ENCODE data around the gene REEP5.
"Not testable (repeated sequence)": the region's sequence is repeated elsewhere in the genome, so short reads cannot be mapped to it uniquely, and the experiment has no call there.

REEP5 gene

DNA sequence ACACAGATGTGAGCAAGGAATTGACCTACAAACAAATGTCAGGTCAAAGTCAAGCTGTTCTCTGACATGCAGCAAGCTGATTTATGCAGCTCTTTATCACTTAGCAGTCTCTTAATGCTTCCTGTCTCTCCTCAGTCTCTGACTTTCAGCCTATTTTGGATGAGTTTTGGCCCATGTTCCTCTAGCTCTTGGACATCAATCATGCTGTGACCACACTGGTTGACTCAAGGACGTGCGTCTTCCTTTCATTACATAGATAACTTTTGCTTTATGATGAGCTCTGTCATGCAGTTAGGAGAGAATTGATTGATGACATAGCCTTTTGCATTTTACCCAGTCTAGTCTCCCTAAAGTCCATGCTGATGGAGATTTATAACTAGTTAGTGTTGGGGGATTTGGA lies 9.4 kb upstream of the REEP5 start:
- DNase-seq, result no peak

DNA sequence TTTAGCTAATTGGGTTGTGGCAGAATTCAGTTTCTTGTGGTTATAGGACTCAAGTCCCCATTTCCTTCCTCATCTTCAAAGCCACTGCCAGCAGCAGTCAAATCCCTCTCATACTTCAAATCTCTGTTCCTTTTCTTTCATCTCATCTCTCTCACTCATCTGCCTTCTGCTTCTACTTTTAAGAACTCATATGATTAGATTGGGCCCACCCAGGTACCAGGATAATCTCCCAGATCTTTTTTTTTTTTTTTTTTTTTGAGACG lies 8.0 kb upstream of the REEP5 start:
- DNase-seq, result no peak

DNA sequence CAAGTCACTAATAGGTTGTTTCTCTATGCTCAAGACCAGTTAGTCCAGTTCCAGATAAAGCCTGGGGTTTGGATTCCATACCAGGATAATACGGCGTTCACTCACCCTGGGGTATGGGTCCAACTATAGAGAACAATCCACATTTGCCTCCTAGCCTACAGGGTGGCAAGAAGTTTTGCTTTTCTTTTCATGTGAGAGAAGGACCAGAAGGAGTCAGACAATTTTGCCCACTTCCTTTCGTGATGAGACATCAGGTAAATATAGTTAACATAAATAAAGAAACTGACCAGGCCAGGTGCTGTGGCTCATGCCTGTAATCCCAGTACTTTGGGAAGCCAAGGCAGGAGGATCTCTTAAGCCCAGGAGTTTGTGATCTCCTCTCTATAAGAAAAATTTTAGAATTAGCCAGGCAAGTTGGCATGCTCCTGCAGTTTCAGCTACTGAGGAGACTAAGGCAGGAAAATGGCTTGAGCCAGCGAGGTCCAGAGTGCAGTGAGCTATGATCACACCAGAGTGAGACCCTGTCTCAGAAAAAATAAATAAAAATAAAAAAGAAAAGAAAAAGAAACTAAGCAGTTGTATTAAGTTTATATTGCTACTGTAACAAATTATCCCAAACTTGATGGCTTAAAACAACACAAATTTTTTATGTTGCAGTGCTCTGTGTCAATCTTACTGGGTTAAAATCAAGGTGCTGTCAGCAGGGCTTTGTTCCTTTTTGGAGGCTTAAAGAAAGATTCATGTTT lies 7.5 kb upstream of the REEP5 start:
- DNase-seq, result no peak

DNA sequence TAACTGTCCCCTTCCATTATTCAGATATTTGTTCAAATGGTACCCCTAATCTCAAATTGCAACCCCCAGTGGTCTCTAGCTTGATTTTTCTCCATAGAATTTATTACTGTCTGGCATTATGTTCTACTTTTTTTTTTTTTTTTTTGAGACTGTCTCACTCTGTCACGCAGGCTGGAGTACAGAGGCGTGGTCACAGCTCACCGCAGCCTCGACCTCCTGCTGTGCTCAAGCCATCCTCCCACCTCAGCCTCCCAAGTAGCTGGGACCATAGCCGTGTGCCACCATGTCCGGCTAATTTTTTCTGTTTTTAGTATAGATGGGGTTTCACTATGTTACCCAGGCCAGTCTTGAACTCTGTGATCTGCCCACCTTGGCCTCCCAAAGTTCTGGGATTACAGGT lies 2.0 kb upstream of the REEP5 start:
- DNase-seq, result no peak

DNA sequence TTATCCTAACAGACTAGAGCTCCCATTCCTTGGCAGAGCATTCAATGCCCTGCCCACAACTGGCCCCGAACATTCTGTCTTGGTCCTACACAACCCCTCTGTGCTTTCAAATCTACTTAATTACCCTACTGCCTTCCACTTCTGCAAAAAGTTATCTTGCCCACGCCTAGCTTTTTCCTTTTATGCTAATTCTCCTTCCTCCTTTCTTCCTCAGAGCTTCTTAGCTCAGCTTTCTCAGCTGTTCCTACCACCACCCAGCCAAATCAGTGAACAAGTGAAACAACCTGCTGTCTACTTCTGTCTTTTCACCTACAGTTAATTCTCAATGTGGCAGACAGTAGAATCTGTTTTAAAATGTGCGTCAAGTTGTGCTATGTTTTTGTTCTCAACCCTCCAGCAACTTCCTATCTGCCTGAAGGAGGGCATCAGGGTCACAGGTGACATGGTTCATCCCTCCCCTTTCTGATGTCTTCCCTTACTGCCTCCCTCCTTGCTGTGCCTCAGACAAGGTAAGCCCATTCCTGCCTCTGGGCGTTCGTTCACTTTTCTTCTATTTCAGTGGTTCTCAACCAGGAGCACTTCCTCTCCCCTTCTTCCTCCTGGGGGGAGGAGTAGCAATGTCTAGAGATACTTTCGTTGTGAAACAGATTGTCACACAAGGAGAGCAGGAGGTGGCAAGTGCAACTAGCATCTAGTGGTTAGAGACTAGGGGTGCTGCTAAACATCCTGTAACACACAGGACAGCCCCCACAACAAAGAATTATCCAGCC lies 1.3 kb upstream of the REEP5 start:
- no peak for DNase-seq

DNA sequence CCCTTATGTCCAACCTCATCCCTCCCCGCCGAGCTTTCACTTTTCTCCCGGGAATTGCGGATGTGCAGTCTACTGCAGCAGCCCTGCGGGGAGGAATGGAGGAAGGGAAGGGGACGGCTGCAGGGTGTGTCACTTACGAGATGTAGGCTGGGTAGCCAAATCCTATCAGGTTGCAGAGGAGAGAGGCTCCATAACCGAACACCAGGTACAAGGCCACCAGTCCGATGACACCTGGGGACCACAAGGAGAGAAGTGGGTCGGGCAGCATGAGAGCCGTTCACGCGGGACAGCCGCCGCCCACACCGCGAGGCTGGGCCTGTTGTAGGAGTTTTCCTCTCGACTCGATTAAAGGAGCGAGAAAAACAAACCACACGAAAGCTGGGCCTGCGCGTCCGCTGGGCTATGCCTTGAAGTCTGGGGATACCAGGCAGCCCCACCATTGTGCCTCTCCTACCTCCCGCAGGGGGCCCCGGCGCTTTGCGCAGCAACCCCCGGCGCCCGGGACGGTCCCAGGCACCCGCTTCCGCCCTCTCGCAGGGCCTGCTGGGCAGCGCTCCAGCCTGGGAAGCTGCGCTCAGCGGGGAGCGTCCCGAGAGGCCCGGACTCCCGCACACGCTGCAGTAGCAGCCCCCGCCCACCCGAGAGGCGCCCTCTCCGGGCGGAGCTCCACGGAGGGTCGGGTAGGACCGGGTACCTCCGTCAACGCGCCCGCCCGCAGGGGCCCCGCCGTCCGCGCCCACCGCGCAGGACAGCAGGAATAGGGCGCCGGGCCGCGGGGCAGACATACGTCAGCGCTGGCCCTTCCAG lies 798 bp downstream of the REEP5 start:
- DNase-seq, result peak; percentile 80

DNA sequence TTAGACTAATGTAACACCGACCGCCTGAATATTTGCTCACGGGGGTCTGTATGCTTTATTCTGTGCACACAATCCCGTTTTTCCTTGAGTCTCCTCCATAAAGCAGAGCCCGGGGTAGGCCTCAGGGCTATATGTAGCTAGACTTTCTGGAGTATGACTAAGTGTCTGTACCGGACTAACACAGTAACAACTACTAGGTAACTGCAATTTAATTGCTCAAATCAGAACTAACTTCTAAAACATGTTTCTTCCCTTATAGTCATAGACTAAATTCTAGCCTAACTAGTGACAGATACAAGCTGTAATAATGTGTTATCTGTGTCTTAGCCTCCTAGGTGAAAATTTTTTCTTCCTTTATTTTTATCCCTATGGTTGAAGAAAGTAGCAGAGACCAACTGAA lies 2.1 kb downstream of the REEP5 start:
- no peak for DNase-seq

DNA sequence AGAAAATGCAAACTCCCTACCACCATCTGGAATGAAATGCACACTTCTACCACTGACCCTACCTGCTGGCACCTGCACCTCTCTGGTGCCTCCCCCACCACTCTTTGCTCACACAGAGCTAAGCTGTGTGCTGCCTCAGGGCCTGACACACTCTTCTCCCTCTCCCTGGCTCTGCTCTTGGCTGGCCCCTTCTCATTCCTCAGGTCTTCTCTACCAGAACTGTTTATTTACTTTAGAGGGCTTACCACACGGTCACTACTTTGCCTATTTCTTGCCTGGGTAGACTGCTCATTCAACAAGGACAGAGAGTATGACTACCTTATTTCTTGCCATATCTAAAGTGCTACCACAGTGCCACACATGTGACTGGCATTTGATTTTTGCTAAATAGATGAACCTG lies 3.3 kb downstream of the REEP5 start:
- peak; percentile 24 for DNase-seq

DNA sequence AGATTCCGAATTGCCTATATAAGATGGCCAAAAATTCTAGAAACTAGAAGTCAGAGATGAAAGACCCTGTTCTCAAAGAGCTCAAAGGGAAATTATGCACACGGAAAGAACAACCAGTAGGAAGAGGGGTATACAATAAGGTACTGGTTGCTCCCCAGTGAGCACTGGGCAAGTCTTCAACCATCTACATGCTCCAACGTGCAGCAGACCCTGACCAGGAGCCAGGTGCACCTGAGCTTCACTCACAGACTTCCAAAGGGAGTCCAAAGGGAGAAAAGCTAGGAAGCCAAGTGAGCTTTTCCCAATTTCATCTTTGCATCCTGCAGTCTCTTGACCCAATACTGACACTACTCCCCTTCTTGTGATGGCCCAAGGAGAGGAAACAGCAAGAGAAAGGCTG lies 3.9 kb downstream of the REEP5 start:
- no peak for DNase-seq

DNA sequence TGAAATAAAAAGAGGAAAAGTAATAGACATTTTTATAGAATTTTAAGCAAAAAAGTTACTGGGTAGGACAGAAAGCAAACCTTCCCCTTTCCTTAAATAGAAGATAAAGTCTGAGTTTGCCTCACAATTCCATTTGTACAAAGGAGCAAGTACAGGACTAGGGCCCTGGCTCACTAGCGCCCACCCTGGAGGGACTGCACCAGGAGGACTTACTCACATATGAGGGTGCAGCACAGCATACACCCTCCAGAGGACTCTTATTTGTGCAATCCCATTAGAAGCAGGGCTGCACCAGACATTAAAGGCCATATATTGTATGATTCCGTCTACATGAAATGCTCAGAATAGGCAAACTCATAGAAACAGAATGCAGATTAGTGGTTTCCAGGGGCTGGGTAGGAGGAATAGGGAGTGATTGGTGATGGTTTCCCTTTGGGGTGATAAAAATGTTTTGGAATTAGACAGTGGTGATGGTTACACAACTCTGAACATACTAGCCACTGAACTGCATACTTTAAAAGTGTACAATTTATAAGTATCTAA lies 4.5 kb downstream of the REEP5 start:
- peak; percentile 33 for DNase-seq

DNA sequence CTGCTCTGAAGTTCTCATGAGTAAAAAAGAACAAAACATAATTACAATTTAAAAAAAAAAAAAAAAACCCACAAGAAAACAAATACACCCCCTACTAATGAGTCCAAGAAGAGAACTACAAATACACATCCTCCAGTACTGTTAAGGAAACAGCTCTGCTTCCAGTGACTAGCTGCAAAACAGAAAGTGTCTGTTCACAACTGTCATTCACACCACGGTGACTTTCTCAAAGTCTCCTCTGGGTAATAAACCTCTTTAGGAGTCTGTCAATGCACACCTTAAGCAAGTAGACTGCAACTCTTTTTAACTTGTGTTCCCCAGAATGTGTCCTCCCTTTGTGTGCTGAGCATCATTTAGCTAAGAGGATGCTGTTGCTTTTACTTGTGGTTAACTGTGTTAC lies 6.2 kb downstream of the REEP5 start:
- DNase-seq, result no peak

DNA sequence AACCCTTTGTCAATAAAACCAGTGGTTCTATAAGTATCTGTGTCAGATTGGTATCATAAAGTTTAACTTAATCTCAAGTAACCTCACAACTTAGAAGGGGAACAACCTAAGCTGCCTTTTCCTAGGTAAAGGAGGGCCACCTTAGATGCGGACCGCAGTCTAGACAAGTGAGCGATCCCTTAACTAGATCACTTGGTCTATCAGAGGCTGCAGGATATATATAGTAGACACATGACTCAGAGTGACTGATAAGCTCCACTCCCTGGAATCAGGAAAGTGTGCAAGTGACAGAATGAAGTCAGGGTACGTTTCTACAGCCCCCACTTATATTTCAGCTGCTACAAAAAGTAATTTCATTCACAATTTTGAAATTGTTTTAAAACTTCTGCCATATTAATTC lies 7.4 kb downstream of the REEP5 start:
- DNase-seq, result peak; percentile 21

DNA sequence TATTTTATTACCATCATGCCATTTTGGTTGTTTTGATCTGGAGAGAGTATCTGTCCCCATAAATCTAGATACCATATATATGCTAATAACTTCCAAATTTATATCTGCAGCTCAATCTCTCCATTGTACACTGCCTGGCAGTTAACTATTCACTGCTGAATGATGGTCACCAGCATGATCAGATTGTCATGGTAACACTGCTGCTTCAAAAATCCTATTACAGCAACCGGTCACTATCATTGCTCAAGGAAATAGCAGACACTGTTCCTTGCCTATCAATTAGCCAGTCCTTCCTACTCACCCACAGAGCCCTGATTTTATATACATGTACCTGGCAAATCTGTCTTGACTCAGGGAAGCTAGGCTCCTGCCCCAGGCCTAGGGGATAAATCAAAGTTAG lies 11.5 kb downstream of the REEP5 start:
- no peak for DNase-seq

DNA sequence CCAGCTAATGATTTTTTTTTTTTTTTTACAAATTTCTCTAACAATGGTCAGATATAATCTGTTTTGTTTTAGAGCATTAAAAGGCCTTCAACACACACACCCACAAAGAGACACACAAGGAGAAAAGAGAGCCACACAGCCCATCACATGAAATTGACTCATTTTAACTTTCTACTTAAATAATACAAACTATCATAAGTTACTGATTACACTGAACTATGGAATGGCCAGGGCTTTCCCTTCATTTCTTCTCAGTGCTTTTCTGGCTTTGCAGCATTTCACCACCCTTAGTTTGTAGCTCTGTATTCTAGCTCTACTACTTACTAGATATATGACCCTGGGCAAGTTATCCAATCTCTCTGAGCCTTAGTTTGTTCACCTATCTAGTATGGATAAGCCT lies 13.2 kb downstream of the REEP5 start:
- DNase-seq, result no peak

DNA sequence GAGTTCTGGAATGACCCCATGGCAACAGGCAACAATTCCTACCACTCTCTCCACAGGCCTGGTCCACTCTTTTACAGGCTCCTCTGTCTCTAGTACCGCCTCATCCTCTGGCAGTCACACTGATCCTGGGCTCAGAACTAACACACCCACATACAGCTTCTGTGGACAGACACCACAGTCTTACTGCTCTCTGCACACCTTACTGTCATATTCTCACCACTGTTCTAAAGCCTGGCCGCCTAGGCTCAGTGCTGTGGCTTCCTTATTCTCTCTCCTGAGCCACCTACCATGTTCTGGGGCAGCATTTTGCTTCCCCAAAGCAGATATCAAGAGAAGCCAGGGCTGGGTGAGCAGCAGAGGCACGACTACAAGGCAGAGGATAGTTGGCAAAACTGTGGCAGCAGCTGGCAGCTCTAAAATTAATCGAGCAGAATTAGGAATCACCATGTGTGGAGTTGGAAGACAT lies 14.8 kb downstream of the REEP5 start:
- no peak for DNase-seq

DNA sequence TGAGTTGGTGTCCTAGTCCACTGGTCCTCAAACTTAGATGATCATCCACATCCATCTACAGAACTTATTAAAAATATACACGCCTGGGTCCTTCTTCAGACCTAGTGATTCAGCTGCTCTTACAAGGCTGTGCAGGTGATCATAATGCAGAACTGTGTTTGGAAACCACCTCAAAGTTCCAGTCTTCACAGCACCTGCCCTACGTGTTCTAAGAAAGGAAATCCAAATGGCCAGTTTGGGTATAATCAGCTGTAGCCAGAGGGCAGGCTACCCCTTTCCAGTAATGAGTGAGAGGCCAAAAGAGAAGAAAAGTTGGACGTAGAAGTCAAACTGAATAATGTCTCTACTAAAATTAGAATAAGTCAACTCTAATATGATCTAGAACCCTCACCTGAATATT lies 15.4 kb downstream of the REEP5 start:
- DNase-seq, result no peak

DNA sequence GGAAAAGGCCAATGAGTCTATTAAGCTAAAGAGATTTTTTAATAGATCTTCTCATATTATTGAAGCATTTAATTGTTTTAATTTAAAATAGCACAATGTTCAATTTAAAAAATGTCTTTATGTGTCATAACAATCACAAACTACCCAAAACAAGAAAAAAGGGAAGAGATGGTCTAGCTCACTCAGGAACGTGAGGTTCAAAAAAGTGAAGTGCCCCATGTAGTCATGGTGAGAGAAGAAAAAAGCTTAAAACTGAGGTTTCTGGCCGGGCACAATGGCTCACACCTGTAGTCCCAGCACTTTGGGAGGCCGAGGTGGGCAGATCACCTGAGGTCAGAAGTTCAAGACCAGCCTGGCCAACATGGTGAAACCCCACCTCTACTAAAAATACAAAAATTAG lies 17.0 kb downstream of the REEP5 start:
- DNase-seq, result not testable (repeated sequence)

DNA sequence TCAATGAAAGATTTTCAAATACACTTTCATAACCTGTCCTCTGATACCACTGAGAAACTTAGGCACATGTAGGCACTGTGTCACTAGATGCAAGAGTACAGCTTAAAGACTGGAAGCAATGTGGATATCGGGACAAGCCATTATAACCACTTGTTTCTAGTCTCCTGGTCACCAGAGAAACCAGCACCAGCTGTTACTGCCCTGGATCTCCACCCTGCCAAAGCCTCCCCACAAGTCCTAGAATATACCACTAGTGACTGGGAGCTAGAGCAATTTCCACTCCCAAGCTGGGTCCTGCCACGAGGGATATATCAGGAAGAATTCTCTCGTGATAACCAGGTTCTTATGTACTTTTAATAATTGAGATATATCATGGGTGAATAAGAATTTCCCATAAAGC lies 19.5 kb downstream of the REEP5 start:
- no peak for DNase-seq

DNA sequence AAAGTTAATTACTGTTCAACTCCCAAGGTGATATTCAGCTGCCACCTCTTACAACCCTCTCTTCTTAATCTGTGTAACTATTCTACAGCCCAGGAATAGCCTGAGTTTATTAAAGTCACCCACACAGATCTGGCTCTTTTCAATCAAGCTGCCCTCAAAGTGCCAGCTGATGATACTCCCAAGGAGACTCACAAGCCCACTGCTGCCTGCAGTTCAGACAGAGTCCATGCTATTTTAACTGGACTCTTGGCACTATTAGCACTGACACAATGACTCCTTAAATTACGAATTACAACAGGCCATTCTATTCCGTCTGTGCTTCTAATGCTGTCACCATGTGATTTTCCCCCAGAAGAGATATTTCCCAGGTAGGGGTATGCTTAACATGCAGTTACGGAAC lies 26.3 kb downstream of the REEP5 start:
- DNase-seq, result no peak

DNA sequence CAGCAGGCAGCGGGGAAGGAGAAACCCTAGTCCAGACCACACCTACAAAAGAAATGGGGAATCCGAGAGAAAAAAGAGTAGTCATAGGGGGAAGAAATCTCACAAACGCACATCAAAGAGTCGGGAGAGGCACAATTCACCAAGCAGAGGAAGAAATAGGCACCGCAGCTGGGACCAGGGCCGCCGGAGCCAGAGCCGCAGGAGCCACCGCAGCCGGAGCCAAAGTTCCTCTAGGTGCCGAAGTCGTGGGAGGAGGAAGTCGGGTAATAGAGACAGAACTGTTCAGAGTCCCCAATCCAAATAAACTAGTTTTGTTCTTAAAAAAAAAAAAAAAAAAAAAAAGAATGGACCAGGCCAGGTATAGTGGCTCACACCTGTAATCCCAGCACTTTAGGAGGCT lies 29.3 kb downstream of the REEP5 start:
- no peak for DNase-seq

DNA sequence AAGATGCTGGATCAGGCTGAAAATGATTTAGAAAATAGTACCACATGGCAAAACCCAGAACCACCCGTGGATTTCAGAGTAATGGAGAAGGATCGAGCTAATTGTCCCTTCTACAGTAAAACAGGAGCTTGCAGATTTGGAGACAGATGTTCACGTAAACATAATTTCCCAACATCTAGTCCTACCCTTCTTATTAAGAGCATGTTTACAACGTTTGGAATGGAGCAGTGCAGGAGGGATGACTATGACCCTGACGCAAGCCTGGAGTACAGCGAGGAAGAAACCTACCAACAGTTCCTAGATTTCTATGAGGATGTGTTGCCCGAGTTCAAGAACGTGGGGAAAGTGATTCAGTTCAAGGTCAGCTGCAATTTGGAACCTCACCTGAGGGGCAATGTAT lies 30.0 kb downstream of the REEP5 start:
- not testable (repeated sequence) for DNase-seq

DNA sequence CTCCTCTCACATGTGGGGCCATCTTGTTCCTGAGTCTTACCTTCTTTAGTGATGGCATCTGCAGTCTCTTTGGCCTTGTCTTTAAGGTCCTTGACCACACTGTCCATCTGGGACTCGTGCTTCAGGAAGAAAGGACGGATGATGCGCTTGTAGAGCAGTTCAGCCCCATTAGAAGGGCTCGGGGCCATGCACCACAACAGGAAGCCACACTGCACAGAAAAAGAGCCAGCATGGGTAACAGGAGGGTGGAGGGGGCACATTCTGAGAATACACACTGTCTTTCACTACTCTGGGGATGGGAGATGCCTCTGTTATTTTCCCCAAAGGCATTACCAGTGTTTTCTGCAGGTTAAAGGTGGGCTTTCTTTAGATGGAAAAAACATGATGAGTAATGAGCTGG lies 35.1 kb downstream of the REEP5 start:
- DNase-seq, result no peak

DNA sequence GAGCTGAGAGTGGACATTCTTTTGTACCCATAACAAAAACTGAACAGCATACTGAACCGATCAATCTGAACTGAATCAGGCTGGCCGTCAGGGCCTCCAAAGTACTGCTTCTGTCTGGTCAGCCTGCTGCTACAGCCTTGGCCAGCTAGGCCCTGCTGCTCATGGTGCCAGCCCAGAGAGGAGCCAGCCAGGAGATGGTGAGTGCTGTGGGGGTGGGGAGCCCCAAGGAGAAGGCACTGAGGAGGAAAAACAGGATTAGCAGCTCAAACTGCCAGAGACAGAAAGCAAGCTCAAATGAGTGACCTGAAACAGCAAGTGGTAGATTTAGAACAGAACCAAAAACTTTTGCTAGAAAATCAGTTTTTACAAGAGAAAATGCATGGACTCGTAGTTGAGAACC lies 37.0 kb downstream of the REEP5 start:
- no peak for DNase-seq

DNA sequence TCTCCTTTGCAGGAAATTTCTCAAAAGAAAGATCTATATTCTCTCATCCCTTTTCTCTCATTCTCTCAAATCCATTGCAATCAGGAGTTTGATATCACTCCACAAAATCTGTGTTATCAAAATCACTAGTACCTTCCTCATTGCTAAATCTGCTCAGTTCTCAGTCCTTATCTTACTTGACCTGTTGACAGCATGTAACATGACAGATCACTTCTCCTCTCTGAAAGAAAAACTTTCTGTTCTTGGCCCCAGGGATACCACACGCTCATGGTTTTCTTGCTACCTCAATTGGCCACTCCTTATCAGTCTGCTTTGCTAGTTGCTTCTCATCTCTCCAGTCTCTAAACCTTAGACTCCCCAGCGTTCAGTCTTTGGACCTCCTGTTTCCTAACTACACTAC lies 38.8 kb downstream of the REEP5 start:
- DNase-seq, result no peak
